Measurements from ENCODE around the gene CDK16.

GRCh38 chrX:47278691-47279090, 60.2 kb downstream of the CDK16 start:
- TF ChIP-seq CTCF (IDR thresholded peaks at IDR 0.05; ENCODE audit: extremely low read depth in 1 of 2, insufficient read depth in 1 of 2, low read depth in 1 of 2, low read length in 2 of 2) (no peak), POLR2A (IDR thresholded peaks at IDR 0.05; ENCODE audit: low read depth, low read length) (no peak), MYC (IDR thresholded peaks at IDR 0.05; ENCODE audit: low read depth, low read length) (no peak), EZH2 (IDR thresholded peaks at IDR 0.05; ENCODE audit: borderline replicate concordance, low read depth, low read length, severe bottlenecking) (no peak), POLR2AphosphoS5 (IDR thresholded peaks at IDR 0.05; ENCODE audit: insufficient read depth, low read depth, low read length) (no peak), JUN (IDR thresholded peaks at IDR 0.05; ENCODE audit: borderline replicate concordance, insufficient read depth, insufficient read length, low read depth) (no peak)

Data from endothelial cell of umbilical vein (primary cell).